Lung (tissue), 12 donors: ENCODE results near the gene EWSR1. TPM values are rescaled to one million over a fixed set of nuclear protein-coding genes. Genes with fewer than 3 reads are reported as not detected.

Experiments used
- ATAC-seq: fragments of 200-7000 bp; cut with Tn5 transposase; one replicate; pipeline ENCODE4 v1.9.1; 2020; ENCODE audit warnings: moderate number of reproducible peaks; ENCODE audit not compliant: insufficient read depth, low FRiP score
- DNase-seq, 3 donors: peaks; one replicate each; pipeline ENCODE4 v3.0.0-alpha.2; 2013 to 2017
- H3K27ac ChIP-seq, 2 donors: one replicate each; pipeline ENCODE4 v1.5.1; 2013; ENCODE audit warnings: mild to moderate bottlenecking in 2 of 2, moderate library complexity in 2 of 2, control low read depth in 1 of 2, inconsistent platforms in 1 of 2, low read depth in 1 of 2, low read length in 1 of 2
- H3K27me3 ChIP-seq, 3 donors: one replicate each; pipeline ENCODE4 v1.5.1; 2013; ENCODE audit warnings: low read length in 2 of 3; ENCODE audit not compliant: control insufficient read depth in 3 of 3, insufficient read depth in 3 of 3
- H3K36me3 ChIP-seq, 4 donors: one replicate each; pipeline ENCODE4 v1.5.1; 2013; ENCODE audit warnings: low read length in 4 of 4, mild to moderate bottlenecking in 1 of 4, moderate library complexity in 1 of 4; ENCODE audit not compliant: control insufficient read depth in 4 of 4, insufficient read depth in 4 of 4
- H3K4me1 ChIP-seq, 5 donors: one replicate each; pipeline ENCODE4 v1.5.1; 2013; ENCODE audit warnings: low read length in 5 of 5, mild to moderate bottlenecking in 2 of 5, moderate library complexity in 1 of 5; ENCODE audit not compliant: control insufficient read depth in 5 of 5, insufficient read depth in 5 of 5
- H3K4me3 ChIP-seq: one replicate; pipeline ENCODE4 v1.5.1; 2013; ENCODE audit warnings: mild to moderate bottlenecking, control low read depth, moderate library complexity
- H3K9ac ChIP-seq, 2 donors: one replicate each; pipeline ENCODE4 v1.5.1; 2013; ENCODE audit warnings: low read length in 2 of 2, control low read depth in 1 of 2; ENCODE audit not compliant: insufficient read depth in 1 of 2
- H3K9me3 ChIP-seq, 4 donors: one replicate each; pipeline ENCODE4 v1.5.1; 2013; ENCODE audit warnings: low read length in 3 of 4, mild to moderate bottlenecking in 1 of 4, moderate library complexity in 1 of 4; ENCODE audit not compliant: control insufficient read depth in 4 of 4, insufficient read depth in 3 of 4
- CTCF ChIP-seq: IDR thresholded peaks from 2 replicates; pipeline ENCODE4 v1.5.1; 2012; ENCODE audit warnings: mild to moderate bottlenecking; ENCODE audit errors: control extremely low read depth, extremely low read depth
- WGBS, 2 donors: extraction: QIAGEN DNeasy Blood & Tissue Kit; methylation state at CpG; one replicate each; pipeline ENCODE4 v1.1.7; 2013; 5-methylcytosine and 5-hydroxymethylcytosine counted together
- polyA plus RNA-seq, 2 donors: library from polyadenylated mRNA; stranded (reverse); fragments of 200-250 nt; gene quantifications; one replicate each; pipeline ENCODE4 v1.2.1, GENCODE V29; 2013
- total RNA-seq, 2 donors: library from RNA; depleted of rRNA in 1 of 2; stranded (reverse); fragments of >200 nt in 1 of 2; gene quantifications; one replicate each; pipeline ENCODE4 v1.2.1, GENCODE V29; 2014 to 2021
- donor health status: control.
- donor health status: control.
- donor health status: Bipolar disorder and iron deficiency.
- donor health status: healthy.
- donor health status: DM: yes; HTN: yes; CAD: no.

Gene EWSR1
- total and polyA plus RNA-seq, 4 donors = 115 to 215 (median 168) TPM

- Histone ChIP-seq H3K4me3 (no peak overlapping the region), H3K9me3 (no peaks in the 10 kb centered on the region), H3K27ac (no peak overlapping the region), H3K9ac (no peak overlapping the region), H3K27me3 (no peaks in the 10 kb centered on the region), H3K36me3 (peaks cover 0 to 19% (median 9%) of the 10 kb centered on the region in 4 donors), H3K4me1 (no peaks in the 10 kb centered on the region)
- ATAC-seq (no peak), DNase-seq (no peak)
- TF ChIP-seq CTCF = no peak
- 94 to 98% methylated on average over 10 of the region's 10 CpGs for WGBS, 2 donors
These were observed 15.8 kb upstream of the EWSR1 start for GRCh38 chr22:29251981-29252911.

GRCh38 chr22:29253561-29254285, 14.3 kb upstream of the EWSR1 start:
- ATAC-seq (no peak), DNase-seq (no peak)
- no peaks in the 10 kb centered on the region for H3K9me3 ChIP-seq
- WGBS, 2 donors = 84 to 89% methylated on average over 14 of the region's 14 CpGs
- no peak for TF ChIP-seq CTCF
- no peak overlapping the region for H3K9ac ChIP-seq
- peaks cover 0 to 17% (median 9%) of the 10 kb centered on the region in 4 donors for H3K36me3 ChIP-seq
- H3K4me3 ChIP-seq = no peak overlapping the region
- H3K4me1 ChIP-seq = no peaks in the 10 kb centered on the region
- no peak overlapping the region for H3K27ac ChIP-seq
- H3K27me3 ChIP-seq = no peaks in the 10 kb centered on the region

- Histone ChIP-seq H3K4me1 (no peaks in the 10 kb centered on the region), H3K9ac (no peak overlapping the region), H3K27me3 (no peaks in the 10 kb centered on the region), H3K36me3 (peaks cover 0 to 17% (median 10%) of the 10 kb centered on the region in 4 donors), H3K27ac (no peak overlapping the region), H3K9me3 (no peaks in the 10 kb centered on the region), H3K4me3 (no peak overlapping the region)
- DNase-seq (no peak), ATAC-seq (no peak)
- whole genome bisulfite sequencing, 2 donors = 60 to 62% methylated on average over 4 of the region's 4 CpGs
- TF ChIP-seq CTCF = no peak
These were observed 13.8 kb upstream of the EWSR1 start for GRCh38 chr22:29254286-29254660.
